Endodermal cell (in vitro differentiated cells): ENCODE measurements around the gene GSTT2. TPM values are rescaled to one million over a fixed set of nuclear protein-coding genes. Genes with fewer than 3 reads are reported as not detected.
"Not testable (repeated sequence)": the region's sequence is repeated elsewhere in the genome, so short reads cannot be mapped to it uniquely, and the experiment has no call there.

Source experiments
- DNase-seq: peaks from one replicate; pipeline ENCODE4 v3.0.0-alpha.2; 2017
- H3K27ac ChIP-seq: 2 replicates; pipeline ENCODE4 v1.5.1; 2013; ENCODE audit warnings: mild to moderate bottlenecking, low read depth, low read length, moderate library complexity
- H3K27me3 ChIP-seq: 2 replicates; pipeline ENCODE4 v1.6.1; 2013; ENCODE audit warnings: mild to moderate bottlenecking, low read length, moderate library complexity; ENCODE audit not compliant: insufficient read depth, control insufficient read depth, poor library complexity, severe bottlenecking
- H3K36me3 ChIP-seq: 2 replicates; pipeline ENCODE4 v1.7.0; 2013; ENCODE audit warnings: mild to moderate bottlenecking, low read length, moderate library complexity; ENCODE audit not compliant: control insufficient read depth, insufficient read depth
- H3K4me1 ChIP-seq: one replicate; pipeline ENCODE4 v1.7.0; 2013; ENCODE audit warnings: low read length; ENCODE audit not compliant: control insufficient read depth, insufficient read depth
- H3K4me3 ChIP-seq: 2 replicates; pipeline ENCODE4 v1.5.1; 2013; ENCODE audit warnings: mild to moderate bottlenecking, low read length, moderate library complexity
- H3K9ac ChIP-seq: 2 replicates; pipeline ENCODE4 v1.6.1; 2013; ENCODE audit warnings: mild to moderate bottlenecking, low read length, moderate library complexity; ENCODE audit not compliant: poor library complexity, severe bottlenecking; ENCODE audit errors: extremely low read depth
- H3K9me3 ChIP-seq: 2 replicates; pipeline ENCODE4 v1.6.1; 2013; ENCODE audit warnings: mild to moderate bottlenecking, low read length, moderate library complexity; ENCODE audit not compliant: control insufficient read depth
- H3K27ac Mint-ChIP-seq: 2 replicates; pipeline ENCODE4 v1.8.0; 2020; ENCODE audit warnings: mixed read lengths
- H3K27me3 Mint-ChIP-seq: 2 replicates; pipeline ENCODE4 v1.8.0; 2021; ENCODE audit warnings: mild to moderate bottlenecking, mixed read lengths; ENCODE audit not compliant: insufficient read depth
- H3K36me3 Mint-ChIP-seq: 2 replicates; pipeline ENCODE4 v1.8.0; 2020; ENCODE audit warnings: low read depth, mixed read lengths
- H3K4me1 Mint-ChIP-seq: 2 replicates; pipeline ENCODE4 v1.8.0; 2020; ENCODE audit warnings: mixed read lengths
- H3K4me3 Mint-ChIP-seq: 2 replicates; pipeline ENCODE4 v1.8.0; 2020; ENCODE audit warnings: mild to moderate bottlenecking, moderate library complexity, mixed read lengths
- H3K9me3 Mint-ChIP-seq: 2 replicates; pipeline ENCODE4 v1.8.0; 2020; ENCODE audit warnings: mild to moderate bottlenecking, mixed read lengths
- CTCF ChIP-seq: fragments of 200-600 bp; sonication (generic); conservative IDR thresholded peaks from 2 replicates; pipeline ENCODE4 v1.5.0; 2021; ENCODE audit warnings: antibody characterized with exemption, mild to moderate bottlenecking
- WGBS, 2 experiments: methylation state at CpG; one replicate each; pipeline versions ENCODE4 v1.1.5 to v1.1.7; 2013; ENCODE audit warnings: missing lambda C conversion rate in 2 of 2, mixed read lengths in 1 of 2; ENCODE audit not compliant: insufficient coverage in 1 of 2, insufficient read length in 1 of 2; 5-methylcytosine and 5-hydroxymethylcytosine counted together
- total RNA-seq, 2 donors: library from RNA; stranded (reverse); fragmentation: NEBNext Ultra II Directional in 1 of 2; extraction: Animal tissue kit (Norgen Biotek cat#: 25700) in 1 of 2; gene quantifications; 2 replicates in 1 of 2; 3 replicates in 1 of 2; pipeline ENCODE4 v1.2.1, GENCODE V29; 2021

Gene GSTT2
- total RNA-seq, 2 donors from 2014 or later = 0.51 to 3.7 TPM

- H3K9me3 ChIP-seq, H3K4me1 Mint-ChIP-seq, H3K9ac ChIP-seq, H3K4me3 ChIP-seq, H3K27me3 ChIP-seq, H3K27me3 Mint-ChIP-seq, H3K9me3 Mint-ChIP-seq, DNase-seq, H3K4me1 ChIP-seq, H3K4me3 Mint-ChIP-seq, H3K27ac Mint-ChIP-seq, H3K27ac ChIP-seq: not testable (repeated sequence)
- peaks cover 20% of the 10 kb centered on the region for H3K36me3 ChIP-seq
- WGBS, 2 experiments = 27% methylated on average over 5 of the region's 27 CpGs; no CpG with 5 or more reads in 1 of the 2 experiments
- peaks cover 21% of the 10 kb centered on the region for H3K36me3 Mint-ChIP-seq
Measured at GRCh38 chr22:23974836-23975352, 5.0 kb upstream of the GSTT2 start.

- H3K27ac Mint-ChIP-seq, H3K27ac ChIP-seq, H3K9me3 ChIP-seq, H3K9me3 Mint-ChIP-seq, H3K4me1 Mint-ChIP-seq, H3K4me1 ChIP-seq, H3K27me3 ChIP-seq, H3K4me3 ChIP-seq, H3K4me3 Mint-ChIP-seq, DNase-seq, H3K36me3 Mint-ChIP-seq, H3K36me3 ChIP-seq, H3K9ac ChIP-seq, H3K27me3 Mint-ChIP-seq: not testable (repeated sequence)
- WGBS, 2 experiments = 91% methylated on average over 4 of the region's 12 CpGs; no CpG with 5 or more reads in 1 of the 2 experiments
Measured at GRCh38 chr22:23977304-23977703, 2.6 kb upstream of the GSTT2 start.

GRCh38 chr22:23980567-23980966 is 633 bp downstream of the GSTT2 start:
- not testable (repeated sequence) for H3K9ac ChIP-seq, H3K36me3 ChIP-seq, H3K4me1 Mint-ChIP-seq, H3K27ac ChIP-seq, H3K4me1 ChIP-seq, H3K27ac Mint-ChIP-seq, H3K4me3 ChIP-seq, H3K4me3 Mint-ChIP-seq, H3K9me3 ChIP-seq, H3K9me3 Mint-ChIP-seq, H3K36me3 Mint-ChIP-seq, H3K27me3 Mint-ChIP-seq, DNase-seq, H3K27me3 ChIP-seq
- no CpG with 5 or more reads among the region's 7 CpGs for WGBS, 2 experiments

- 9 to 17% methylated on average over 1 to 4 of the region's 6 CpGs for WGBS, 2 experiments
- H3K4me1 ChIP-seq = no peaks in the 10 kb centered on the region
Measured at GRCh38 chr22:23984430-23984829, 4.5 kb downstream of the GSTT2 start.

GRCh38 chr22:23986089-23986488 is 6.2 kb downstream of the GSTT2 start:
- WGBS, 2 experiments = 88 to 100% methylated on average over 2 to 8 of the region's 8 CpGs
- not testable (repeated sequence) for H3K27me3 ChIP-seq, DNase-seq, H3K4me1 Mint-ChIP-seq, H3K36me3 Mint-ChIP-seq, H3K9me3 ChIP-seq, H3K27ac Mint-ChIP-seq, H3K27ac ChIP-seq, H3K9me3 Mint-ChIP-seq, H3K4me3 Mint-ChIP-seq, H3K4me3 ChIP-seq, H3K27me3 Mint-ChIP-seq, H3K4me1 ChIP-seq, H3K9ac ChIP-seq, H3K36me3 ChIP-seq

More at GRCh38 chr22:23984430-23984829, 4.5 kb downstream of the GSTT2 start:
- H3K27me3 Mint-ChIP-seq = no peaks in the 10 kb centered on the region
- TF ChIP-seq CTCF = no peak
- Histone ChIP-seq H3K36me3 (no peaks in the 10 kb centered on the region), H3K27me3 (no peaks in the 10 kb centered on the region), H3K9ac (no peak overlapping the region), H3K27ac (no peak overlapping the region), H3K4me3 (no peak overlapping the region), H3K9me3 (no peaks in the 10 kb centered on the region)
- H3K27ac Mint-ChIP-seq = no peak overlapping the region
- no peak for DNase-seq
- H3K9me3 Mint-ChIP-seq = no peaks in the 10 kb centered on the region
- no peaks in the 10 kb centered on the region for H3K4me1 Mint-ChIP-seq
- H3K36me3 Mint-ChIP-seq = no peaks in the 10 kb centered on the region
- no peak overlapping the region for H3K4me3 Mint-ChIP-seq

- not testable (repeated sequence) for H3K36me3 ChIP-seq, H3K9me3 Mint-ChIP-seq, H3K36me3 Mint-ChIP-seq, H3K4me3 ChIP-seq, H3K9me3 ChIP-seq, DNase-seq, H3K27me3 Mint-ChIP-seq, H3K4me3 Mint-ChIP-seq, H3K27me3 ChIP-seq, H3K4me1 ChIP-seq, H3K27ac ChIP-seq, H3K4me1 Mint-ChIP-seq, H3K9ac ChIP-seq, H3K27ac Mint-ChIP-seq
- WGBS, 2 experiments = 100% methylated on average over 1 of the region's 4 CpGs; no CpG with 5 or more reads in 1 of the 2 experiments
Measured at GRCh38 chr22:23986538-23987178, 6.7 kb downstream of the GSTT2 start.
